Left renal pelvis (tissue), 4 donors: ENCODE data around the gene RTN4RL1. TPM values are rescaled to one million over a fixed set of nuclear protein-coding genes. Genes with fewer than 3 reads are reported as not detected.
A peak's percentile ranks its signal among the peaks of the same experiment; 100 is the strongest.

ENCODE experiments used
- DNase-seq, 4 donors: peaks; one replicate each; pipeline ENCODE4 v3.0.0-alpha.2; 2013; ENCODE audit warnings: low read depth in 4 of 4, low spot score in 3 of 4
- polyA plus RNA-seq, 4 donors: library from polyadenylated mRNA; unstranded; fragments of 120-200 nt; gene quantifications; one replicate each; pipeline ENCODE4 v1.2.1, GENCODE V29; 2013; ENCODE audit not compliant: insufficient read length in 4 of 4

RTN4RL1 gene
- polyA plus RNA-seq, 4 donors: 1.4 to 2.5 (median 1.7) TPM

DNA sequence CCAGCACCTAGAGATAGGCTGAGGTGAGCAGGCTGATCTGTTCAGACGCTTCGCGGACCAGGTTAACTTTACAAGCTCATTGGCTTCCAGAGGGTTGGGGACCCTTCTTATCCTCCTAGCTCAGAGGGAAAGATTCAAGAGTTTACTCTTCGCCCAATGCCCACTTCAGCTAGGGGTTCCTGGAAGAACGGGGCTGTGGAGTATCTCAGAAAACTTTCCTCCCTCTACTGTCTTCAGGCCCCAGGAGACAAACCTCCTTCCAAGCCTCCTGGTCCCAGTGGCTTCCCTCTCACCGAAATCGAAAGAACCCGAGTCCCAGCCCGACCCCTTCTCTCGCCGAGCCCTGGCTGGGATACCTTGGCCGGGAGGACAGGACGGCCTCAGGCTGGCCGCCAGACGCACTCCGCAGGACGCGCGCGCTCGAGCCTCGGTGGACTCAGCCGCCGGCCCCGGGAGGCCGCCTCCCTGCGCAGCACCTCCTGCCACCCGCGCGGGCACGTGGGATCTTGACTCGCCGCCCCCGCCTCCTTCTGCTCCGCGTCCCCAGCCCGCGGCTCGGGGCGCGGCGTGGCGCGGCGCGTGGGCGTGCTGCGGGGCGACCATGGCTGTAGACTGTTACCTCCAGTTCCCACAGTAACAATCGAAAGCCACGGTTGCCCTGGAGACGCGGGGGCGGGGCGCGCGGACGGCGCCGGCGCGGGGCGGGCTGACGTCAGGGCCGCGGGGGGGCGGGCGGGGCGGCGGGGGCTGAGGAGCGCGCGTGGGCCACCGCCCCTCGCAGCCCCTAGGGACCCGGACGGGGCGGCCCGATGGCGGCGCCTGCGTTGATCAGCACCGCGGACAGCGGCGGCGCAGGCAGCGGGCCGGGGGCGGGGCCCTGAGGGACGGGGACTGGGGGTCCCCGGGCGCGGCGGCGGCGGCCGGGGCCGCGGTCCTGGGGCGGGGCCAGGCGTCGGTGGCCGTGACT lies 24.5 kb upstream of the RTN4RL1 start:
- DNase-seq: peak in 2 of 4 donors; percentile 66 to 76

DNA sequence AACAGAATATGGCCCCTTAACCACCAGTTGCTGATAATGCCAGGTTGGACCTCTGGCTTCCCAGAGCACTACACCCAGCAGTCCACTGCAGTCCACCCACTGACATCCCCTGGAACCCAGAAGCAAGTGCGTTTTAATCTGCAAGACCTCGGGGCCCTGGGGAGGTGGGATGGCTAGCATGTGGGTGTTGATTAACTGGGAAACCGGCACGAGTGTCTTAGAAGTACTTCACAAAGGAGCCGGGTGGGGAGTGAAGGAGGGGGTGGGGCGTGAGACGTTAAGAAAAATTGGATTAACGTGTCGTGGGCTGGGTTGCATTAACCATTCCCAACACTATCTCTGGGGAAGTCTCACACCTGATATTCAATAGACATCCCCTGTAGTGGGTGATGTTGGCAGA lies 23.7 kb upstream of the RTN4RL1 start:
- DNase-seq: no peak

DNA sequence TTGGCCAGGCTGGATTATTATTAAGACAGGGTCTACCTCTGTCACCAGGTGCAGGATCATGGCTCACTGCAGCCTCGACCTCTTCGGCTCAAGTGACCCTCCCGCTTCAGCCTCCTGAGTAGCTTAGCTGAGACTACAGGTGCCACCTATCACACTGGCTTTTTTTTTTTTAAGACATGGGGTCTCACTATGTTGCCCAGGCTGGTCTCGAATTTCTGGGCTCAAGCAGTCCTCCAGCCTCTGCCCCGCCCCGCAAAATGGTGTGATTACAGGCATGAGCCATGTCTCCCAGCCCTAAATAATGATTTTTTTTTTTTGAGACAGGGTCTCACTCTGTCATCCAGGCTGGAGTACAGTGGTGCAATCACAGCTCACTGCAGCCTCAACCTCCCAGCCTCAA lies 22.5 kb upstream of the RTN4RL1 start:
- no peak for DNase-seq

DNA sequence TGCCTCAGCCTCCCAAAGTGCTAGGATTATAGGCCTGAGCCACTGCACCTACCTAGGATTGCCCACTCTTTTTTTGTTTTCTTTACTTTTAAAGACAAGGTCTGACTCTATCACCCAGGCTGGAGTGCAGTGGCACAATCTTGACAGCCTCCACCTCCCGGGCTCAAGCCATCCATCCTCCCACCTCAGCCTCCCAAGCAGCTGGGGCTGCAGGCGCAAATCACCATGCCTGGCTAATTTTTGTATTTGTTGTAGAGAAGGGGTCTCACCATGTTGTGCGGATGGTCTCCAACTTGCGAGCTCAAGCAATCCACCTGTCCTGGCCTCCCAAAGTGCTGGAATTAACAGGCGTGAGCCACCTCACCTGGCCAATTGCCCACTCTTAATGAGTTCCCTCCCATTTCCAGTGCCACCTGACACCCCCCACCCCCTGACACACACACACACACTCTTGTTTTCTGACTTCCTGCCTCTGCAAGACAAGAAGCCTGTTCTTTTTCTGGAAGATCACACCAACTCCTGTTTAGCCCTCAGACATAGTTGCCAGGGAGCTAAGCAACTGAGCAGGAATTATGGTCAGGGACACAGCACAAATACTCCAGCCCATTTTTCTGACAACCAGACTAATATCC lies 19.2 kb upstream of the RTN4RL1 start:
- DNase-seq: no peak

DNA sequence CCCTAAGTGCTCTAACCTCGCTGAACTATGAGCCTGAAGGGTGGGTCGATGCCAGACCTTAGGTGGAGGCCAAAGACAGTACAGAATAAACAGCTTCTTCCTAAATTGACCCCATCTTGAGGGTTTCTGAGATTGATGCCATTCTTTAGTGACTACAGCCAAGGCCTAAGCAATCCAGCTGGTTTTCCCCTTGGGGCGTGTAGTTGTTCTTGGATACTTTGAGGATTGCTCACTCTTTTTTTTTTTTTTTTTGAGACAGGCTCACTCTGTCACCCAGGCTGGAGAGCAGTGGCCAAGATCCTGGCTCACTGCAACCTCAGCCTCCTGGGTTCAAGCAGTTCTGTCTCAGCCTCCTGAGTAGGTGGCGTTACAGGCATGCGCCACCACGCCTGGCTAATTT lies 18.7 kb upstream of the RTN4RL1 start:
- DNase-seq: no peak

DNA sequence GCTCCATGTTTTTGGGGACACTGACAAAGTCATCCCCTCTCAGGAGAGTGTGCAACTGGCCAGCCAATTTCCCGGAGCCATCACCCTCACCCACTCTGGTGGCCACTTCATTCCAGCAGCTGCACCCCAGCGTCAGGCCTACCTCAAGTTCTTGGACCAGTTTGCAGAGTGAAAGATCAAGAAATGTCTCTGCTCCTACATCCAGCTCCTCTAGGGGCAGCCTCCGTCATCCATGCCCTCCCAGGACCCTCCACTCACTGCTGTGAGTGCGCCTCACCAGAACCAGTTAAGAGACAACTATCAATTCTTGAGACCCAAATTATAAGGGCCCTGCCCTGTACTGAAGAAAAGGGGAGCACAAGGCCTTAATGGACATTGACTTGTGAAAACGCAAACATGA lies 17.8 kb upstream of the RTN4RL1 start:
- no peak for DNase-seq

DNA sequence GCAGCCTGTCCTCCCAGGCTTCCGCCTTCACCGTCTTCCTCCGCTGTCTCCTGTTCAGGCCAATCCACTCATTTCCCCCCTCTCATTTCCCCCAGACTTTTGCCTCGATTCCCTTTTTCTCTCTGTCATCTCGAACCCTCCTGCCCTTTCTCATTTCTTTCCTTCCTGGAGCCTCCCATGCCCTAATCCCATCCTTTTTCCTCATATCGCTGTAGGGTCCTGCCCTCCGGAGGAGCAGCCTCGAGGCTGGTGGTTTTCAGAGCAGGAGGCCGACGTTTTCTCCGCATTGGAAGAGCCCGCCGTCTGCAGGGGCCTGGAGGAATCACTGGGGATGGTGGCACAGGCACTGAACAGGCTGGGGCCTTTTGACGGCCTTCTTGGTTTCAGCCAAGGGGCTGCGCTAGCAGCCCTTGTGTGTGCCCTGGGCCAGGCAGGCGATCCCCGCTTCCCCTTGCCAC lies 17.3 kb upstream of the RTN4RL1 start:
- no peak for DNase-seq

DNA sequence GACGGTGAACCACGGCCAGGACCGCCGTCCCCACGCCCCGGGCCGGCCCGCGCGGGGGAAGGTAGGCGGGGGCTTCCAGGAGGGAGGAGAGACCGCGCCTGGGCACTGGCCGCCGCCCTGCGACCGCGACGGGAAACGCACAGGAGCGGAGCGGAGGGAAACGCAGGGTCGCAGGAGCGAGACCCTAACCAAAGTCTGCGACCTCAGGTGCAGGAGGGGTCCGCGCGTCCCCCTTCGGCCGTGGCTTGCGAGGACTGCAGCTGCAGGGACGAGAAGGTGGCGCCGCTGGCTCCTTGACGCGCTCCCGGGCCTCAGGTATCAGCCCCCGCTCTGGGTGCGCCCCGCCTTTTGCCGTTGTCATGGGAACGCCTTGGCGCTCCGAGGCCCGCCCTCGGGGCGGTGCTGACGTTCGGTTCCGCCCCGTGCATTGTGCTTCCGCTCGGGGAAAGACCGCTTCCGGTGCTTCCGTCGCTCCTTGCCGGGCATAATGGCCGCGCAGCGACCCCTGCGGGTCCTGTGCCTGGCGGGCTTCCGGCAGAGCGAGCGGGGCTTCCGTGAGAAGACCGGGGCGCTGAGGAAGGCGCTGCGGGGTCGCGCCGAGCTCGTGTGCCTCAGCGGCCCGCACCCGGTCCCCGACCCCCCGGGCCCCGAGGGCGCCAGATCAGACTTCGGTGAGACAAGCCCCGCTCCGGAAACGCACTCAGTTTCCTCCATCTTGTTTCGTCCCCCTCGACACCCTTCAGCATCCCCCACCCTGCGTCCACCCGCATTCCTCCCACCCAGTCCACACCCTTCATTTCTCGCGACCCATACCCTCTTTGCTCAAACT lies 16.6 kb upstream of the RTN4RL1 start, which contains the start of gene OVCA2:
Gene OVCA2 (plus strand): TSS at position 462 of the 829 bp plus-strand sequence. CDS start 26 bp downstream, at position 488.
- peak; percentile 90 to 92 (median 92) for DNase-seq

DNA sequence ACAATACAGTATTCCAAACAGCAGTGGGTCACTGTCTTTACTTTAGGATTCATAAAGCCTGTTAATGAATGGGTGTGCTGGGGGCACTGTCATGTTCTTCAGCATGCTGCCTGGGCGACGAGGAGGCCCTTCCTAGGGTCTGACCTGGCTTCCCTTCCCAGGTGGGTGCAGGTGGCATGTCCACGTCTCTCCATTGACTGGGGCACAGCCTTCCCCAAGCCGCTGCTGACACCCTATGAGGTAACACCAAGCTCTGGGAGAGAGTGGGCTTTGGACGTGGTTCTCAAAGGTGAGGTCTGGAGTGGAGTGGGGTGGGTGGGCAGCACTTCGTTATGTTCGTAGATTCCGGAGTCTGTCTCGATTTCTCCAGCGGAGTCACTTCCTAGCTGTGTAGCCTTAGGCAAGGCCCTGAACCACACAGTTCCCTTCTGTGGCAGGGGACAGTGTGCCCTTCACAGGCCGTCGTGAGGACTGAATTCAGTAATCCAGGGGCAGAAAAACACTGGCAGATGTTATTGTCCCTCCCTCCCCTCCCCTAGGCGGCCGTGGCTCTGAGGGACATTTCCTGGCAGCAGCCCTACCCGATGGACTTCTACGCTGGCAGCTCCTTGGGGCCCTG lies 15.9 kb upstream of the RTN4RL1 start:
- DNase-seq: no peak

DNA sequence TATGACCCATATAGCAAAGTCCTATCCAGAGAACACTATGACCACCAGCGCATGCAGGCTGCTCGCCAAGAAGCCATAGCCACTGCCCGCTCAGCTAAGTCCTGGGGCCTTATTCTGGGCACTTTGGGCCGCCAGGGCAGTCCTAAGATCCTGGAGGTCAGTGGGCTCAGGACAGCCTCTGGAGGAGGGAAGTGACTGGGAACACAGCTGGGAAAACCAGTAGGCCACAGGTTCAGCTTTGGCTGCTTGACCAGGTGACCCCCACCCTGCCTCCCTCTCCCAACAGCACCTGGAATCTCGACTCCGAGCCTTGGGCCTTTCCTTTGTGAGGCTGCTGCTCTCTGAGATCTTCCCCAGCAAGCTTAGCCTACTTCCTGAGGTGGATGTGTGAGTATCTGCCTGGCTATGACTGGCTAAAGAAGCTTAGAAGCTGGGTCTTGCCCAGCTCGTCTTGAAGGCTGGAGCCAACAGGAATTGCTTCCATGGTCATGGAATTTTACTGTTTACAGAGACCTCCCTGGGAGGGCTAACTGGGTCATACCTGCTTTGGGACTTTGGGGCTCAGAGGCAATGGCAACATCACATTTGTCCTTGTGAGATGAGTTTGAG lies 15.2 kb upstream of the RTN4RL1 start:
- DNase-seq: no peak

DNA sequence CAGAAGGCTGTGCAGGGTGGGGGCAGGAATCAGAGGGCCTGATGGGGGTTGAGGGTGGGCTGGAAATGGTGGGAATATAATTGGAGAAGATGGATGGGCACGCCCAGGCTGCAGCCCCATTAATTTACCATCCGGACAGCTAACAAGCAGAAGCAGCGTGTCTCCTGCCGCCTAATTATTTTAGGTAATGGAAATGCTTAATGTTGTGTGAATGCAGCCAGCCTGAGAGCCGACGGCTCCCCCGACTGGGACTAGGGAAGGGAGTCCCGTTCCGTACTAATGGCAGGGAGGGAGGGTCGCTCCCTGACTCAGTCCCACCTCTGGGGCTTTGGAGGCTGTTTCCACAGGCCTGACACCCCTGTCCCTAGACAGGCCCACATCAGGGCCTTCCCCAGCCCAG lies 12.0 kb upstream of the RTN4RL1 start:
- no peak for DNase-seq

DNA sequence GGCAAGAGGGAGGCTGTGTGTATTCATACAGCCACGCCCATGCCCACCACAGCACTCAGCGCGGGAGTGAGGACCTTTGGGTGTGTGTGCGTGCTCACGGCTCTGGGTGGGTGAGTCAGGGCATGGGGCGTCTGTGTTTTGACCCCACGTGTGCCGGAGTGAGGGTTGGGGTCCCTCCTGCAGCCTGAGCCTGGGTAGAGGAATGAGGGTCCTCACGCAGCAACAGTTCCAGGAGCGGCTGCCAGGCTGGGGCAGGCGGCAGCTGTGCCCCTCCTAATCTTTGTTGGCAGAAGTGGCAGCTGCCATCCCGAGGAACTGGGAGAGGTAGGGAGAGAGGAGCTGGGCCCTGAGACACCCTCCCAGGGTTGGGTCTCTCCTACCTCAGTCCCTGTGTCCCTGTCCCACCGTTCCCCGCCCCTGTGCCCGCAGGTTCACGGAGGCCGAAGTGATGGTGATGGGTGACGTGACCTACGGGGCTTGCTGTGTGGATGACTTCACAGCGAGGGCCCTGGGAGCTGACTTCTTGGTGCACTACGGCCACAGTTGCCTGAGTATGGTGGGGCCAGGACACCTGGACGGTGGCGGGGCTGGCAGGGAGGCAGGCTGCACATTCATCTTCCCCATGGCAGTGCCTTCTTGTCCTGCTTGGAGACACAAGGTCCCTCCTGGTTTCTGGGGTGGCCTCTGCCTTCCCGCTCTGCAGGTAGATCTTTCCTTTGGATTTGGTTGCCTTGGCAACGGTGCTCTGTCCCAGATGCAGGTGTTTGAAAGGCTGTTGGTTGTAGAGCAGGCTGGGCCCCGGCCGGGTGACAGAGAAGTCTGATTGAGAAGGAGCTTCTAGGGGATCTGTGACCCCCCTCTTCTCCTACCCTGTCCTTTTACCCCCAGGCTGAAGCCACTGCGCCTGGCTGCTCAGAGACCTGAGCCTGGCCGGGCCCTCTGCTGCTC lies 10.7 kb upstream of the RTN4RL1 start:
- no peak for DNase-seq

DNA sequence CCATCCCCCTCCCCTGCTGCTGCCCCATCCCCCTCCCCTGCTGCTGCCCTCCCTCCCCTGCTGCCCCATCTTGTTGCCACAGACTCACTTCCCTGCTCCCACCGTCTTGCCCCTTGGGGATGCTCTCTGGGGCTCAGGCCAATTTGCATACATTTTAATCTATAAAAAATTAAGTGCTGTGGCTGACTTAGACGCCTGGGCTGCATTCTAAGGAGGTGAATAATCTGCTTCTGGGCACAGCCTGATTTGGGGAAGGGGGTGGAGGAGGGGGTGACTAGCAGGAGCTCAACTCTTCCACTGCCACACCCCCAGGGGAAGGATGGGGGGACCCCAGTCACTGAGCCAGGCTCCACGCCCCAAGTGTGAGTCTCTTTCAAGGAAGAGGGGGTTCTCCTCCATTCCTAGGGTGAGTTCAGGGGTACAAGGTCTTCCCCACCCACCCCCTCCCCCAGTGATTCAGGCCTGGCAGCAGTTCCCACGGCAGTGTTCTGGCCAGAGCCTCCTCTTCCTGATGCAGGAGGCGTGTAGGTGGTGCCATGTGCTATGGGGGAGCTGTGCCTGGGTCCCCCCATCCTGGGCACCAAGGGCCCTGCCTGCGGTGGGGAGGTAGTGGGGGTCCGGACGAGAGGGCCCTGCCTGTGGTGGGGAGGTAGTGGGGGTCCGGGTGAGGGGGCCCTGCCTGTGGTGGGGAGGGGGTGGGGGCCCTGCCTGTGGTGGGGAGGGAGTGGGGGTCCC lies 9.8 kb upstream of the RTN4RL1 start:
- DNase-seq: no peak

DNA sequence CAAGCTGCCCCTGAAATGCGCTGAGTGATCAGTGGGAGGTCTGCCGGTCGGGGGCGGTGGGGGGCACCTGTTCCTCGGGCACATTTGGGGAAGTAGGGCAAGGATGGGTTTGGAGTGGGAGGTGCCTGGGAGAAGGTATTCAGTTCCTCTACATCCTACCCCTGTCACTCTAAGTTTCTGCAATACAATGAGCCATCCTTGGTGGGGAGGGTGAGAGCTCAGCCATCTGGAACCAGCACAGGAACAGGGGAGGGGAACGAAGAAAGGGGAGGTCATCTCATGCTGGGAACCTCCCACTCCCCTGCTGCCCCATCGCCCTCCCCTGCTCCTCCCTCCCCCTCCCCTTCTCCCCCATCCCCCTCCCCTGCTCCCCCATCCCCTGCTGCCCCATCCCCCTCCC lies 9.0 kb upstream of the RTN4RL1 start:
- DNase-seq: no peak

DNA sequence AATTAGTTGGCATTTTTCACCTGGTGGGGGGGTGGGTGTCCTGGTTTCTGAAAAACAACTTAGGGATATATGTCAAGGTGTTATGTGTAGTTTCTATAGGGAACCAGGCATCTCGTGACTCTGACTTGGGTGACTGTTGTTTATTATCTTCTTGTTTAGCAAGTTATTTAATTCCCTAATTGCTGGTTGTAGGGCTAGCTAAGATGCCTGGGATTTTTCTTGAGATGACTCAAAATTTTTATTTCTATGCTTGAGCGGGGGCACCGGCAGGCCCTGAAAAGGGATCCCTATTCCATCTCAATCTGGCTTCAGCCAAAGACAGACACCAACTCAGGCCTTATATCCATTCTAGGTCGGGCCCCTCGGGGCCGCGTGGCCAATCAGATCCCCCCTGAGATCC lies 8.0 kb upstream of the RTN4RL1 start:
- DNase-seq: no peak

DNA sequence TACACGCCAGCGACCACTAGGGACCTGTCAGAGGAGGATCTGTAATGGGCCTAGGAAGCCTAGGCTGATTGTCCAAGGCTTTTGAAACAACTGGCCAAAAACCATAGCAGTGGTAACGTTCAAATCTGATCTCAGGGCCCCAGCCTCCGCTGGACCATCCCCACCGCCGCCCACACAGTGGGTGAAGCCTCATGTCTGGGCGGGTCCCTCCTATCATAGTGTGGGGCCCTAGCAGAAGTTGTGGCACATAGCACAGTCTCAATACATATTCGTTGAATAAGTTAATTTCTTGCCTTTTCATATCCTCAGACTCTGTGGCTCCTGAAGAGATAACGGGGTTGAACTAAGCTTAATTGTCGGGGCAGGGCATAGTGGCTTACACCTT lies 5.6 kb upstream of the RTN4RL1 start:
- no peak for DNase-seq

DNA sequence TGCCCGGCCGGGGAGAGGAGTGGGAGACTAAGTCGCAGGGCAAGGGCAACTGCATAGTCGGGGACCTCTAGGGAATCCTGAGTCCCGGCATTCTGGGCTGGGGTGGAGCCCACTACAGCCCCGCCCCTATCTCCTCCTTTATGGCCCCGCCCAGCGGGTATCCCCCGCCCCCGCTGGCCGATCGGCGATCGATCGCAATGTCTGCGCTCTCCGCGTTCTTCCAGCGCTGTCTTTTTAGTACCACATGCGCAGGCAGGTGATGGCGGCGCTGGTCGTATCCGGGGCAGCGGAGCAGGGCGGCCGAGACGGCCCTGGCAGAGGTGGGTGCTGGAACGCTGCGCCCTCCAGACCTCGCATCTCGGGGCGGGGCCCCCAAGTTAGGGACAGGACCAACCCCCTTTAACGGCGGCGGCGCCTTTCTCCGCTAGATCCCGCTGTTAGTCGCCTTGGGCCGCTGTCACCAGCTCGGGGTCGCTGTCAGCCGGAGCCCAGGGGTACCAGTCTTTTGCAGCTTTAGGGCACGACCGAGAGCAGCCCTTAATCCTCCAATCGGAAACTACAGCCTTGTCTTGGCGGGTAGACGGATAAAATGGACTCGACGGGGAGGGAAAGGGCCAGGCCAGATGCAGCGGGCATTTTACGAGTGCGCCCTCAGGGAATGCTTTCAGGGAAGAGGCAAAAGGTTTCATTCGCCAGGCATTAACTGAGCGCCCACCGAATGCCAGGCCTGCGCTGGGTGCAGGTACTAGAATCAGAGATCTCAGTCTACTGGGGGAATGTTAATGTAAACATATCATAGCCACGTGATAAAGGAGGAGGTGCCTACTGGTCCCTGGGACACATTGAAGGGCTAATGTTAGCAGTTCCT lies 5.0 kb upstream of the RTN4RL1 start, which contains the start of gene DPH1:
Gene DPH1 (plus strand): TSS at position 243 of the 868 bp plus-strand sequence. CDS start 17 bp downstream, at position 260.
- DNase-seq: peak in 1 of 4 donors; percentile 74
